H1 (cell line): ENCODE data around the gene ASPHD2. TPM values are rescaled to one million over a fixed set of nuclear protein-coding genes. Genes with fewer than 3 reads are reported as not detected.

ENCODE experiments used
- CTCF ChIA-PET: fragments of 300-600 bp; sonication (Branson Sonifier 250); formaldehyde crosslinking; loops from one replicate; lab custom pipeline; 2021; ENCODE audit not compliant: partially characterized antibody; lab: Charles Lee
- POLR2A ChIA-PET: fragments of 300-600 bp; sonication (Branson Sonifier 250); formaldehyde crosslinking; loops from one replicate; lab custom pipeline; 2021; ENCODE audit warnings: inconsistent platforms; ENCODE audit not compliant: partially characterized antibody; lab: Charles Lee
- DNase-seq, 2 experiments: peaks; one replicate each; pipeline versions ENCODE4 v3.0.0 to v3.0.0-alpha.2; 2010 to 2022; ENCODE audit warnings: low spot score in 2 of 2, low read depth in 1 of 2, mixed read lengths in 1 of 2
- FAIRE-seq: peaks from 2 replicates; lab custom pipeline; 2011; peaks lifted over from hg19 to GRCh38; lab: Jason Lieb, UNC
- H2AFZ ChIP-seq: 2 replicates; pipeline ENCODE4 v1.8.1; 2012; ENCODE audit warnings: low read length, inconsistent platforms
- H2AK5ac ChIP-seq: 2 replicates; pipeline ENCODE4 v1.6.1; 2013; ENCODE audit warnings: low read depth, low read length
- H2BK120ac ChIP-seq: replicated peaks from 2 replicates; pipeline ENCODE3; 2013; ENCODE audit warnings: low read depth, low read length, inconsistent platforms
- H2BK12ac ChIP-seq: 2 replicates; pipeline ENCODE4 v1.6.1; 2013; ENCODE audit warnings: low read depth, low read length
- H2BK15ac ChIP-seq: 2 replicates; pipeline ENCODE4 v1.6.1; 2013; ENCODE audit warnings: low read length
- H2BK20ac ChIP-seq: 2 replicates; pipeline ENCODE4 v1.6.1; 2013; ENCODE audit warnings: low read length
- H2BK5ac ChIP-seq: 2 replicates; pipeline ENCODE4 v1.6.1; 2013; ENCODE audit warnings: low read depth, low read length
- H3K14ac ChIP-seq: 2 replicates; pipeline ENCODE4 v1.6.1; 2013; ENCODE audit warnings: inconsistent platforms; ENCODE audit not compliant: insufficient read length
- H3K18ac ChIP-seq: 2 replicates; pipeline ENCODE4 v1.6.1; 2013; ENCODE audit warnings: low read length; ENCODE audit errors: extremely low read depth
- H3K23ac ChIP-seq: 2 replicates; pipeline ENCODE4 v1.6.1; 2013; ENCODE audit warnings: inconsistent platforms; ENCODE audit not compliant: insufficient read length
- H3K23me2 ChIP-seq: 2 replicates; pipeline ENCODE4 v1.6.1; 2013; ENCODE audit warnings: low read depth, low read length
- H3K27ac ChIP-seq: 2 replicates; pipeline ENCODE4 v1.6.1; 2011; ENCODE audit warnings: low read depth, low read length, inconsistent platforms
- H3K27me3 ChIP-seq, 4 experiments: replicated peaks in 1 of 4; 1 replicate in 1 of 4; 2 replicates in 3 of 4; pipeline versions ENCODE4 v1.6.1 to v1.8.1; 2011 to 2013; ENCODE audit warnings: low read length in 3 of 4, mild to moderate bottlenecking in 3 of 4, inconsistent platforms in 2 of 4, mixed read lengths in 2 of 4, moderate library complexity in 1 of 4; ENCODE audit not compliant: control insufficient read depth in 3 of 4, insufficient read depth in 3 of 4; ENCODE audit errors: extremely low read depth in 1 of 4
- H3K36me3 ChIP-seq, 4 experiments: 2 replicates each; pipeline versions ENCODE4 v1.6.1 to v1.8.1; 2011 to 2013; ENCODE audit warnings: mild to moderate bottlenecking in 4 of 4, low read length in 3 of 4, moderate library complexity in 2 of 4, control low read depth in 1 of 4, inconsistent platforms in 1 of 4; ENCODE audit not compliant: insufficient read depth in 4 of 4, control insufficient read depth in 2 of 4
- H3K4ac ChIP-seq: replicated peaks from 2 replicates; pipeline ENCODE3; 2013; ENCODE audit warnings: low read length, low read depth, mixed read lengths, inconsistent platforms; ENCODE audit not compliant: insufficient read length
- H3K4me1 ChIP-seq, 4 experiments: replicated peaks in 1 of 4; 1 replicate in 1 of 4; 2 replicates in 3 of 4; pipeline versions ENCODE4 v1.6.1 to v1.8.1; 2011 to 2013; ENCODE audit warnings: low read length in 3 of 4, inconsistent platforms in 2 of 4, mixed read lengths in 1 of 4; ENCODE audit not compliant: insufficient read depth in 4 of 4, control insufficient read depth in 3 of 4
- H3K4me2 ChIP-seq, 2 experiments: 2 replicates each; pipeline versions ENCODE4 v1.6.1 to v1.8.1; 2011 to 2013; ENCODE audit warnings: low read depth in 2 of 2, low read length in 2 of 2, control low read depth in 1 of 2, inconsistent platforms in 1 of 2, mild to moderate bottlenecking in 1 of 2; ENCODE audit not compliant: insufficient read depth in 1 of 2
- H3K4me3 ChIP-seq, 4 experiments: fragments of 200-600, 300-600 bp in 1 of 4; sonication (generic), shearing (Covaris generic), sonication (Bioruptor Twin) in 1 of 4; 2 replicates each; pipeline versions ENCODE4 v1.5.1 to v1.8.1; 2011 to 2016; ENCODE audit warnings: low read length in 4 of 4, low read depth in 3 of 4, control low read depth in 2 of 4, inconsistent platforms in 2 of 4, mild to moderate bottlenecking in 2 of 4, mixed read lengths in 1 of 4, moderate library complexity in 1 of 4; ENCODE audit not compliant: insufficient read depth in 2 of 4; ENCODE audit errors: extremely low read depth in 1 of 4
- H3K56ac ChIP-seq: replicated peaks from 2 replicates; pipeline ENCODE3; 2013; ENCODE audit warnings: low read depth, mild to moderate bottlenecking, mixed read lengths, low read length, inconsistent platforms; ENCODE audit not compliant: insufficient read length
- H3K79me1 ChIP-seq: 2 replicates; pipeline ENCODE4 v1.6.1; 2013; ENCODE audit warnings: low read depth, low read length, control low read depth
- H3K79me2 ChIP-seq, 2 experiments: 2 replicates each; pipeline versions ENCODE4 v1.6.1 to v1.8.1; 2012 to 2013; ENCODE audit warnings: low read length in 2 of 2, mild to moderate bottlenecking in 2 of 2, inconsistent platforms in 1 of 2; ENCODE audit not compliant: insufficient read depth in 2 of 2, control insufficient read depth in 1 of 2
- H3K9ac ChIP-seq, 4 experiments: replicated peaks in 1 of 4; 1 replicate in 1 of 4; 2 replicates in 3 of 4; pipeline versions ENCODE4 v1.6.1 to v1.8.1; 2011 to 2013; ENCODE audit warnings: low read depth in 3 of 4, low read length in 3 of 4, control low read depth in 2 of 4, mild to moderate bottlenecking in 2 of 4, moderate library complexity in 2 of 4, inconsistent platforms in 1 of 4; ENCODE audit errors: extremely low read depth in 1 of 4
- H3K9me3 ChIP-seq, 2 experiments: 2 replicates each; pipeline versions ENCODE4 v1.6.1 to v1.8.1; 2012 to 2013; ENCODE audit warnings: mild to moderate bottlenecking in 2 of 2, moderate library complexity in 2 of 2, control low read depth in 1 of 2, inconsistent platforms in 1 of 2, low read depth in 1 of 2, low read length in 1 of 2, mixed read lengths in 1 of 2; ENCODE audit not compliant: insufficient read depth in 2 of 2
- H4K20me1 ChIP-seq, 2 experiments: replicated peaks in 1 of 2; 2 replicates each; pipeline versions ENCODE3 to v1.8.1; 2011 to 2013; ENCODE audit warnings: inconsistent platforms in 2 of 2, low read length in 2 of 2, mild to moderate bottlenecking in 1 of 2; ENCODE audit not compliant: insufficient read depth in 2 of 2, control insufficient read depth in 1 of 2
- H4K5ac ChIP-seq: 2 replicates; pipeline ENCODE4 v1.6.1; 2013; ENCODE audit warnings: low read length, low read depth, mixed read lengths, inconsistent platforms; ENCODE audit not compliant: insufficient read length
- H4K8ac ChIP-seq: 2 replicates; pipeline ENCODE4 v1.8.0; 2013; ENCODE audit warnings: mild to moderate bottlenecking, moderate library complexity, low read length, inconsistent platforms; ENCODE audit not compliant: insufficient read depth; ENCODE audit errors: extremely low read depth
- H4K91ac ChIP-seq: replicated peaks from 2 replicates; pipeline ENCODE3; 2013; ENCODE audit warnings: low read length, mixed read lengths, inconsistent platforms; ENCODE audit not compliant: insufficient read length
- HDAC2 ChIP-seq, 2 experiments: fragments of 300-600 bp in 1 of 2; sonication (generic) in 1 of 2; IDR thresholded peaks; 2 replicates each; pipeline ENCODE4 v1.6.1; 2011 to 2012; ENCODE audit warnings: low read depth in 2 of 2, low read length in 2 of 2, mild to moderate bottlenecking in 2 of 2, moderate library complexity in 2 of 2, borderline replicate concordance in 1 of 2, inconsistent platforms in 1 of 2
- WGBS, 2 experiments: shearing (Covaris generic) in 1 of 2; methylation state at CpG; one replicate each; pipeline versions ENCODE4 v1.1.6 to v1.1.7; 2013 to 2015; ENCODE audit warnings: low lambda C conversion rate in 2 of 2, mixed read lengths in 2 of 2, inconsistent platforms in 1 of 2, low coverage in 1 of 2, missing lambda C conversion rate in 1 of 2; ENCODE audit not compliant: insufficient replicate concordance in 2 of 2, insufficient coverage in 1 of 2, insufficient read length in 1 of 2; ENCODE audit errors: extremely low coverage in 1 of 2, missing lambda C conversion rate in 1 of 2; 5-methylcytosine and 5-hydroxymethylcytosine counted together
- polyA plus RNA-seq, 7 experiments: library from polyadenylated mRNA; depleted of rRNA in 3 of 7; stranded (reverse) in 5 of 7; unstranded in 2 of 7; fragments of >200 nt in 5 of 7; fragments of 200-250 nt in 2 of 7; gene quantifications; 1 replicate in 5 of 7; 2 replicates in 1 of 7; 4 replicates in 1 of 7; pipeline versions ENCODE4 v1.2.1 to v1.2.3, GENCODE V29; 2011 to 2013; ENCODE audit warnings: missing spikeins in 2 of 7, mixed read lengths in 2 of 7
- total RNA-seq: library from RNA; stranded (reverse); fragmentation: NEBNext Ultra II Directional; extraction: Animal tissue kit (Norgen Biotek cat#: 25700); gene quantifications from 2 replicates; pipeline ENCODE4 v1.2.1, GENCODE V29; 2021

Gene ASPHD2
- total and polyA plus RNA-seq, 2 of the 8 experiments (the other 6 are each of a cell fraction or from before 2014, with no cell fraction given) = 7.2 to 11.0 TPM

DNA sequence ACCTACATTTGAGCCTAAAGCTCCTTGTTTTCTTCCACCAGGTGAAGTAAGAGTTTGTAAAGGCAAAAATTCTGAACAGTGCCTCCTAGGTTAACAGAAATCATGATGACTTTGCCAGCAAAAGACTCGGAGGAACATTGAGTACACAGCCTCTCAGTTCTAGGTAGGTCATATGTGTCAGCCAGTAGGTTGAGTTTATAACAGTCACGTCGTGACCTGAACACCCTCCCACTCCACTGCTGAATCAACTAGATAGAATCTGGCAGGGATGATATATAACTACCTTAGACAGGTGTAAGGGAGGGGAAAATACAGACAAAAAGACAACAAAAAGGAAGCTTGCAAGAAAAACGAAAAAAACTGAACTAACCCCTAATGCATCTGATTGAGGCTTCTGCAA is 12.8 kb upstream of the ASPHD2 start:
- 0 out of 7 replicates have a peak, but pooled peaks cover 0 to 4% (median 0%) of the 10 kb centered on the region in 4 experiments for H3K27me3 ChIP-seq
- FAIRE-seq = no peak
- H2AFZ ChIP-seq = no peak overlapping the region
- H3K79me2 ChIP-seq = no peaks in the 10 kb centered on the region
- no peak overlapping the region for H2AK5ac ChIP-seq
- TF ChIP-seq HDAC2 (IDR thresholded peaks at IDR 0.05; ENCODE audit: borderline replicate concordance in 1 of 2, low read depth in 2 of 2, low read length in 2 of 2) = no peak
- H3K9me3 ChIP-seq = no peaks in the 10 kb centered on the region
- no peak overlapping the region for H4K8ac ChIP-seq
- H3K23ac ChIP-seq = no peak overlapping the region
- no peak overlapping the region for H2BK20ac ChIP-seq
- H2BK120ac ChIP-seq = no peak overlapping the region
- no peak overlapping the region for H3K18ac ChIP-seq
- H2BK15ac ChIP-seq = no peak overlapping the region
- no peak overlapping the region for H4K91ac ChIP-seq
- no peak overlapping the region for H3K4me3 ChIP-seq
- H3K79me1 ChIP-seq = no peaks in the 10 kb centered on the region
- H3K36me3 ChIP-seq = no peaks in the 10 kb centered on the region
- no peak for DNase-seq
- no peak overlapping the region for H3K56ac ChIP-seq
- H3K4ac ChIP-seq = no peak overlapping the region
- ChIA-PET POLR2A (interaction anchor here (1.1 to 2.3 kb wide), 3 partner anchors 11 to 15 kb away, joined by 7 to 11 read pairs (median 9); partner anchors contain the start of gene ASPHD2), CTCF (interaction anchor here (0.9 to 3.8 kb wide), 8 partner anchors 10 to 58 kb away, joined by 3 to 15 read pairs (median 5); no protein-coding TSS in a partner anchor)
- H4K5ac ChIP-seq = no peak overlapping the region
- no peaks in the 10 kb centered on the region for H4K20me1 ChIP-seq
- no peak overlapping the region for H3K14ac ChIP-seq
- 82% methylated on average over 4 of the region's 4 CpGs; no CpG with 5 or more reads in 1 of the 2 experiments for WGBS, 2 experiments
- H3K4me1 ChIP-seq = no peaks in the 10 kb centered on the region
- no peak overlapping the region for H3K27ac ChIP-seq
- H2BK5ac ChIP-seq = no peak overlapping the region
- H3K23me2 ChIP-seq = no peaks in the 10 kb centered on the region
- 0 out of 2 replicates have a peak overlapping the region, but pooled peaks have one; percentile 50 for H2BK12ac ChIP-seq
- H3K9ac ChIP-seq = no peak overlapping the region
- no peak overlapping the region; a peak in 1 of 4 replicates for H3K4me2 ChIP-seq
